Activated naive CD4-positive, alpha-beta T cell treated with anti-CD3 and anti-CD28 coated beads, Interleukin-2, amount 10 ng/mL, durations not matched to agents 7 days and 5 days (primary cell): Measurements from ENCODE around the gene CIROP.
"Not testable (repeated sequence)": the region's sequence is repeated elsewhere in the genome, so short reads cannot be mapped to it uniquely, and the experiment has no call there.

Experiments used
- CTCF ChIA-PET: fragments of 350-600 bp; sonication (Branson Sonifier 250); formaldehyde crosslinking; loops from one replicate; lab custom pipeline; 2021; ENCODE audit warnings: antibody characterized with exemption; lab: Charles Lee
- DNase-seq: peaks from one replicate; pipeline ENCODE4 v3.0.0-alpha.2; 2020
- H3K27ac Mint-ChIP-seq: one replicate; pipeline ENCODE4 v1.8.0; 2021; ENCODE audit warnings: mild to moderate bottlenecking, moderate library complexity, mixed read lengths
- H3K27me3 Mint-ChIP-seq: one replicate; pipeline ENCODE4 v1.8.0; 2021; ENCODE audit warnings: mild to moderate bottlenecking, mixed read lengths
- H3K36me3 Mint-ChIP-seq: one replicate; pipeline ENCODE4 v1.8.0; 2021; ENCODE audit warnings: mixed read lengths
- H3K4me1 Mint-ChIP-seq: one replicate; pipeline ENCODE4 v1.8.0; 2021; ENCODE audit warnings: mixed read lengths
- H3K4me3 Mint-ChIP-seq: one replicate; pipeline ENCODE4 v1.8.0; 2021; ENCODE audit warnings: mild to moderate bottlenecking, moderate library complexity, mixed read lengths
- H3K9me3 Mint-ChIP-seq: one replicate; pipeline ENCODE4 v1.8.0; 2021; ENCODE audit warnings: mixed read lengths

Gene CIROP

DNA sequence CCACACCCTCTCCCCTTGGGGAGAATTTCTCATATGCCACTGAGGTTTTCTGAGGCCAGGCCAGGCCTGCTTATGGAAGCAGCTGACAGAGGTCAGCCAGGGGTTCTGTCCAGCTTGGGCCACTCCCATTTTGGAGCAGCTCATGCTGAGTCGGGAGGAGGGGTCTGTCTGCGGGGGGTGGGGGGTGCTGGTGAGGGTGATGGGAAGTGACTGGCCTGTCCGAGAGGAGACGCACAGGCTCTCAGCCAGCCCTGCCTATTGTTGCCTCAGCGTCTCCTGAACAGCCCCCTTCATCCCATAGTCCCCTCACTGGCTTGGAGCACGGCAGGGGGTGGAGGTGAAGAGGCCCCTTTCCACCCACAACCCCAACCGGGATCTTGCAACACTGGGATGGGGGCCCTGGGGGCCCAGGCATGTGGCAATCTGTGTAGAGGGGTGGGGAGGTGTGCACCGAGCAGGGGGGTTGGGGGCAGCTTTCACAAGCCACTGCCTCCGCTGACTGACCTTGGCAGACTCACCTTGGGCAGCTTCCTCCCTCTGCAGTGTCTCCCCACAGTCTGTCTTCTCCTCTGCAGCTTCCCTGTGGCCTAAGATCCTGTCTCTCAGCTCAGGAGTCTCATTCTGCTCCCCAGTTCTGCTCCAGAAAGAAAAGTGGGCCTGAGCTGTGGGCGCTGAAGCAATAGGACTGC, 8.8 kb upstream of the CIROP start:
- no peak overlapping the region for H3K4me3 Mint-ChIP-seq
- no peaks in the 10 kb centered on the region for H3K9me3 Mint-ChIP-seq
- DNase-seq = no peak
- H3K4me1 Mint-ChIP-seq = peaks cover 16% of the 10 kb centered on the region
- no peaks in the 10 kb centered on the region for H3K36me3 Mint-ChIP-seq
- no peak overlapping the region for H3K27ac Mint-ChIP-seq
- CTCF ChIA-PET = interaction anchor here (0.6 to 5.3 kb wide), 4 partner anchors 7 to 81 kb away, joined by 3 to 31 read pairs (median 5); no protein-coding TSS in a partner anchor
- H3K27me3 Mint-ChIP-seq = peaks cover 27% of the 10 kb centered on the region

DNA sequence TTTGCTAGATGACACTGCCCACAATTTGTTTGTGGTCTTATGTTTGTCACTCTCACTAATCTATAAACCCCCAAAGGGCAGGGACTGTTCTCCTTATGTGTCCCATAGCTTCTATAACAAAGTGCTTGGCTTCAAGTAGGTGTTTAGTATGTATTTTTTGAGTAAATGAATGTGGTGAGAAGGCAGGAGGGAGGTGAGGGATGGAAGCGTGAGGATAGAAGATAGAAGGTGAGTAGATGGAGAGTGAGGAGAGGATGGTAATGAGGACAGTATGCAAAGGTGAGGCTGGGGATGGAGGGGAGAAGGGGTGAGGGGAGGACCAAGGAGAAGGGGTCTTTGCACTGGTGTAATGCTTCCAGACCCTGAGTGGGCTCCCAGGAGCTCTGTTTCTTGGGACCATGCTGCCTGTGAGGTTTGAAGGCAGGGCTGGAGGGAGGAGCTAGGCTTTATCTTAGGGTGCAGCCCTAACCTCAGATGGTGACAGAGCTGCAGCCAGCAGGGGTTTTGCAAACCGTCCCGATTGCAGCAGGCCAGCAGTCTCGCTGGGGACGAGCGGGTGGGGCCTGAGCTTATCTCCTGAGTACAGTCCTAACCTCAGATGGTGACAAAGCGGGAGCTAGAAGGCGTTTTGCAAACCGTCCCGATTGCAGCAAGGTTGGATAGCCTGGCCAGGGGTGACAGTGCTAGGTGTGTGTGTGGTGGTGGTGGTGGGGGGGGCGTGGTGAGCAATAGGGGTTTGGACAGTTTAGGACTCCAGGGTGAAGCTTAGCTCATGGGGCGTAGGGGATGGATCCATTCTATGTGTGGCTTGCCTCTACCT, 7.8 kb upstream of the CIROP start:
- Mint-ChIP-seq H3K27me3 (peaks cover 27% of the 10 kb centered on the region), H3K9me3 (no peaks in the 10 kb centered on the region), H3K4me3 (no peak overlapping the region), H3K4me1 (peaks cover 10% of the 10 kb centered on the region), H3K27ac (no peak overlapping the region), H3K36me3 (no peaks in the 10 kb centered on the region)
- CTCF ChIA-PET = interaction anchor here (0.7 to 5.3 kb wide), 4 partner anchors 8 to 74 kb away, joined by 3 to 31 read pairs (median 5); no protein-coding TSS in a partner anchor
- DNase-seq = no peak

DNA sequence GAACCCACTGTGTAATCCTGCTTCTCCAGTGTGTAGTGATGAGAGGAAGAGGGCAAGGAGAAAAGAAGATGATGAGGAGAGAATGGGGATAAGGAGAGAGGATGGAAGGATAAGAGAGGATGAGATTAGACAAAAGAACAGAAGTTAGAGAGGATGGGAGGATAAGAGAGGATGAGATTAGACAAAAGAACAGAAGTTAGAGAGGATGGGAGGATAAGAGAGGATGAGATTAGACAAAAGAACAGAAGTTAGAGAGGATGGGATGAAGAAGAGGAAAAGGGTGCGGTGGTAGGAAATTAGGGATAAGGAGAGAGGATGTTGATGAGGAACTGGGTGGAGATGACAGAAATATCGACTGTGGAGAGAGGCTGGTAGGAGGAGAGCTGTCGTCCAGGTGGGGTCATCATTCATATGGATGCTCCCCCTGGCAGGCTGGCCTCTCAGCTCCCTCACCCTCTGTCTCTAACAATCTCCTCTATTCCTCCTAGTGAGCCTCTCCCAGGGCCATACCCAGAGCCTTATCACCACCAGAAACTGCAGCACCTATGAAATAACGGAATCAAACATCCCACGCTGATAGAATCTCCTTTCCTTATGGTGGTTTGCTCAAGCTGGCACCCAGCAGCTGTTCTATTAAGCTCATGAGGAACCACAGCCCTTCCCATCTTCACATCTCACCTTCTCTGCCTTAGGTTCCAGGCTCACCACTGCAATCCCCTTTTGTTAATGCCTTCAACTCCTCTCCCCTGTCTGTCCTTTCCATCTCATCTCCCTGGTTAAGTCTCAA, 6.0 kb upstream of the CIROP start:
- CTCF ChIA-PET = interaction anchor here (0.6 to 5.3 kb wide), 6 partner anchors 10 to 725 kb away, joined by 3 to 31 read pairs (median 14); no protein-coding TSS in a partner anchor
- Mint-ChIP-seq H3K9me3 (no peaks in the 10 kb centered on the region), H3K4me3 (no peak overlapping the region), H3K27ac (no peak overlapping the region), H3K36me3 (no peaks in the 10 kb centered on the region), H3K27me3 (peaks cover 23% of the 10 kb centered on the region), H3K4me1 (peaks cover 11% of the 10 kb centered on the region)
- no peak for DNase-seq

DNA sequence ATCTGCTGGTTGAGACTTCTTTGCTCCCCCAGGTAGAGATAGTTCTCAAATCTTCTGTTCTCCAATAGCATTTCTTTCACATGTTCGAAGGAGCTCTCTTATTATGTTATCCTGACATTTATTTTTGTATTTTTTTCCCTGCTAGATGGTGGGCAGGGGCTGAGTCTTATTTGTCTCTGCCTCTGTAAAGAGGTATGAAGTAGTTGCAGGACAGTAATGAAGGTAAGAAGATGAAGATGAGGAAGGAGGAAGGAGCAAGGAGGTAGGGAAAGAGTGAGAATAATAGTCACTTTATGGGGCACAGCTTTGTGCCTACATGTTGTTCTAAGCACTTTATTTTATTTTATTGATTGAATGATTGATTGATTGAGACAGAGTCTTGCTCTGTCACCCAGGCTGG, 5.0 kb upstream of the CIROP start:
- CTCF ChIA-PET = interaction anchor here (1.4 to 5.3 kb wide), 7 partner anchors 11 to 123 kb away, joined by 3 to 31 read pairs (median 5); partner anchors contain the start of genes ACIN1 and C14orf119
- Mint-ChIP-seq H3K4me1 (peaks cover 7% of the 10 kb centered on the region), H3K27me3 (peaks cover 15% of the 10 kb centered on the region), H3K27ac (no peak overlapping the region), H3K9me3 (no peaks in the 10 kb centered on the region), H3K36me3 (no peaks in the 10 kb centered on the region), H3K4me3 (no peak overlapping the region)
- no peak for DNase-seq

DNA sequence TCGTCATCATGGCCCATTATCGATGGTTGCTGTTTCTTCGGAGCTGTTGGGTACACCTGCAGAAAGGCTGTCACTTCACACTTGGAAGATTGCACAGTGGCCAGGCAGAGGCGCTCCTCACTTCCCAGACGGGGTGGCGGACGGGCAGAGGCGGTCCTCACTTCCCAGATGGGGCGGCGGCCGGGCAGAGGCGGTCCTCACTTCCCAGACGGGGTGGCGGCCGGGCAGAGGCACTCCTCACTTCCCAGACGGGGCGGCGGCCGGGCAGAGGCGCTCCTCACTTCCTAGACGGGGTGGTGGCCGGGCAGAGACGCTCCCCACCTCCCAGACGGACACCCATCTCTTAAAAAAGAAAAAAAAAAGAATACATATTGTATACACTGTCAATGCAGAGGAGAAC, 3.4 kb upstream of the CIROP start:
- not testable (repeated sequence) for DNase-seq, H3K4me1 Mint-ChIP-seq, H3K36me3 Mint-ChIP-seq, H3K4me3 Mint-ChIP-seq, H3K9me3 Mint-ChIP-seq, H3K27ac Mint-ChIP-seq
- CTCF ChIA-PET = interaction anchor here (1.1 to 5.3 kb wide), 6 partner anchors 12 to 40 kb away, joined by 3 to 31 read pairs (median 14); partner anchors contain the start of genes ACIN1 and C14orf119
- peaks cover 14% of the 10 kb centered on the region for H3K27me3 Mint-ChIP-seq

DNA sequence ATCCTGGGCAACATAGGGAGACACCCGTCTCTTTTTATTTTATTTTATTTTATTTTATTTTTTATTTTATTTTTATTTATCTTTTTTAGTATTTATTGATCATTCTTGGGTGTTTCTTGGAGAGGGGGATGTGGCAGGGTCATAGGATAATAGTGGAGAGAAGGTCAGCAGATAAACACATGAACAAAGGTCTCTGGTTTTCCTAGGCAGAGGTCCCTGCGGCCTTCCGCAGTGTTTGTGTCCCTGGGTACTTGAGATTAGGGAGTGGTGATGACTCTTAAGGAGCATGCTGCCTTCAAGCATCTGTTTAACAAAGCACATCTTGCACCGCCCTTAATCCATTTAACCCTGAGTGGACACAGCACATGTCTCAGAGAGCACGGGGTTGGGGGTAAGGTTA, 2.8 kb upstream of the CIROP start:
- H3K9me3 Mint-ChIP-seq, H3K27ac Mint-ChIP-seq, CTCF ChIA-PET, H3K4me3 Mint-ChIP-seq, DNase-seq, H3K36me3 Mint-ChIP-seq, H3K4me1 Mint-ChIP-seq: not testable (repeated sequence)
- peaks cover 18% of the 10 kb centered on the region for H3K27me3 Mint-ChIP-seq

DNA sequence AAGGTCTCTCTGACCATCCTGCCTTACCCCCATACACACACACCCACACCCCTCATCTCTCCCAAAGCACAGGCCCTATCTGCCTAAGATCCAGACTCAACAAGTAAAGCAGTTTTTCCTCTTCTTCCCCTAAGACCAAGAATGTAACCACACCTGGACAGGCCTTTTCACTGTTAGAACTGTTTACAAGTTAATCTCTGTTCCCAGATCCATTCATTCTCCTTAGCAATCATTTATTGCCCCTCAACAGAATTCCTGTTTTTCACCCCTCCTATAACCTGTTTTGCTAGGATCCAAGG, 1.9 kb upstream of the CIROP start:
- peaks cover 22% of the 10 kb centered on the region for H3K27me3 Mint-ChIP-seq
- H3K4me3 Mint-ChIP-seq = no peak overlapping the region
- H3K27ac Mint-ChIP-seq = no peak overlapping the region
- H3K9me3 Mint-ChIP-seq = no peaks in the 10 kb centered on the region
- peaks cover 3% of the 10 kb centered on the region for H3K4me1 Mint-ChIP-seq
- CTCF ChIA-PET = interaction anchor here (1.1 kb wide), 1 partner anchor 14 kb away, joined by 3 read pairs; no protein-coding TSS in a partner anchor
- no peak for DNase-seq
- H3K36me3 Mint-ChIP-seq = no peaks in the 10 kb centered on the region

DNA sequence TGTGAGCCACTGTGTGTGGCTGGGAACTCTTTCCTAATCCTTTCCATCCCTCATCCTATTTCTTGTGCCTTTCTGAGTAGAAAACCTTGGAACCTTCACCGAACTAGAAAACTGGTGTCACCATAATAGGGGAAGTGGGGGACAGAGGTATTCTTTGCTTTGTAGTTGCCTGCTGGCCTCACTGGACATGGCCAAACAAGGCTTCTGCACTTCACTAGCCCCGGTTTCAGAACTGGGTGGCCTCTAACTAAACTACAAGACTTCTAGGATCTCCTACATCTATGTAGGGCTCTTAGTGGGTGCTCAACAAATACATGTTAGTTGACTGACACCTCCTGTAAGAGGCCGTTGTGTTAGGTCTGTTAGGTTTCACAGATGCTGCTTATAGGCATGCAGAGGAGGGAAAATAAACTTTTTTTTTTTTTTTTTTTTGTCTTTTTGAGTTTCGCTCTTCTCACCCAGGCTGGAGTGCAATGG, 597 bp upstream of the CIROP start:
- H3K27ac Mint-ChIP-seq = no peak overlapping the region
- H3K4me1 Mint-ChIP-seq = peaks cover 3% of the 10 kb centered on the region
- CTCF ChIA-PET = no interaction called here
- no peak for DNase-seq
- H3K36me3 Mint-ChIP-seq = peaks cover under 1% of the 10 kb centered on the region
- no peaks in the 10 kb centered on the region for H3K9me3 Mint-ChIP-seq
- H3K27me3 Mint-ChIP-seq = peaks cover 22% of the 10 kb centered on the region
- H3K4me3 Mint-ChIP-seq = no peak overlapping the region

DNA sequence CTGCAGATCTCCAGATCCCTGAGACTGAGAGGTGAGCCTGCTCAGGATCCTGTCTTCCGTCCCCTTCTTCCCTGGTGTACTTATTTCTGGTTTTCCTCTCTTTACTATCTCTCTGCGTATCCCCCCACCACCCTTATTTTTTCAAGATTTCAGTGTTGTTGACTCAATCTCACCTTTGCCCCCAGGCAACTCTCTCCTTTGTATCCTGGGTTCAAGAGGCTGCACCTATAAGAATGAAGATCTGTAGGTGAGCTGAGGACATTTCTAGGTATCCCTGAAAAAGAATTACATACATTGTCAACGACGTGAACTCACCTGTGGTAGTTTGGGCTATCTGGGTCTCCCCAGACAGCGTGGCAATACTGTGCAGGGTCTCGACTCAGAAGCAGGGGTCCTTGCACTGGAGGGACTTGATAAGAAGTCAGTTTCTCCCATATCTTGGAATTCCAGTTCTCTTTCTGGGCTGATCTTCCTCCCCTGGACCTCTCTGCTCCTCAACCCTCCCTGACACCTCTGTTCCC, 659 bp downstream of the CIROP start:
- CTCF ChIA-PET = interaction anchor here (1.0 kb wide), 1 partner anchor 9 kb away, joined by 3 read pairs; the partner anchor contains the start of genes ACIN1 and C14orf119
- Mint-ChIP-seq H3K36me3 (peaks cover 8% of the 10 kb centered on the region), H3K4me3 (no peak overlapping the region), H3K27me3 (peaks cover 22% of the 10 kb centered on the region), H3K4me1 (peaks cover 3% of the 10 kb centered on the region), H3K27ac (no peak overlapping the region), H3K9me3 (no peaks in the 10 kb centered on the region)
- DNase-seq = no peak

DNA sequence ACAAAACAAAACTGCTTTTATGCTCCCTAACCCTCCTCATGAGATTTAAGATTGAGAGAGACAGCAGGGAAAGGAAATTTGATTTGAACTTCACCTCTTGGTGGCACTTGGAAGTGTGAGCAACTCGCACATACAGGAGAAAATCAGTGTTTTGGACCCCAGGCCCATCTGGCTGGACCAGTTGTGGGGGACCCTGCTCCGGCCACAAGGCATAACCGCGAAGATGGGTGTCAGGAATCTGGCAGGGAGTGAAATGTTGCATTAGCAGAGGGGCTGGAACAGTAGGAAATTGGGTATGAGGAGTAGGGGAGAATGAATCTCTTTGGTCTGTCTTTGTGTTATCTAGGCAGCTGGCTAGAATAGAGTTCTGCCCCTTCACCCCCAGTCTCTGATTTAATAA, 1.2 kb downstream of the CIROP start:
- no peak overlapping the region for H3K4me3 Mint-ChIP-seq
- peaks cover 3% of the 10 kb centered on the region for H3K4me1 Mint-ChIP-seq
- H3K27me3 Mint-ChIP-seq = peaks cover 22% of the 10 kb centered on the region
- no peak overlapping the region for H3K27ac Mint-ChIP-seq
- H3K9me3 Mint-ChIP-seq = no peaks in the 10 kb centered on the region
- peaks cover 11% of the 10 kb centered on the region for H3K36me3 Mint-ChIP-seq
- CTCF ChIA-PET = interaction anchor here (1.0 kb wide), 1 partner anchor 8 kb away, joined by 3 read pairs; the partner anchor contains the start of genes ACIN1 and C14orf119
- DNase-seq = no peak

DNA sequence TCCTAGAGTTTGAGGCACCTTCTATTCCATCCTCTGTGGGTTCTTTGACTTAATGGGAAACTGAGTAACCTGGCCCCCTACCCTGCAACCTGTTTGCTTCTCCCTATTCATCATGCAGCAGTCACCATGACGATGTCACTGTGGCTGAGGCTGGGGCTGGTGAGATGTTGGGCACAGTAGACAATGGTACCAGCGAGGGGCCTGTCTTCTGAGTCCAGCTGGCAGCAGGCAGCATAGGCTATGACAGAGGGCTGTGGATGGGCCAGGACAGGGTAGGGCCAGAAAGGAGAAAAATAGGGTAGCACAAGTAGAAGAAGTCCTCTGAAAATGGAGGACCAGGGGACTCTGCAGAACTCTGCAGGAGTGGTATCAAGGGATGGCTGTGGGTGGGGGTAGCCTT, 2.0 kb downstream of the CIROP start:
- CTCF ChIA-PET = no interaction called here
- DNase-seq = no peak
- Mint-ChIP-seq H3K36me3 (peaks cover 15% of the 10 kb centered on the region), H3K9me3 (no peaks in the 10 kb centered on the region), H3K4me3 (no peak overlapping the region), H3K4me1 (peaks cover 4% of the 10 kb centered on the region), H3K27ac (no peak overlapping the region), H3K27me3 (peaks cover 22% of the 10 kb centered on the region)

DNA sequence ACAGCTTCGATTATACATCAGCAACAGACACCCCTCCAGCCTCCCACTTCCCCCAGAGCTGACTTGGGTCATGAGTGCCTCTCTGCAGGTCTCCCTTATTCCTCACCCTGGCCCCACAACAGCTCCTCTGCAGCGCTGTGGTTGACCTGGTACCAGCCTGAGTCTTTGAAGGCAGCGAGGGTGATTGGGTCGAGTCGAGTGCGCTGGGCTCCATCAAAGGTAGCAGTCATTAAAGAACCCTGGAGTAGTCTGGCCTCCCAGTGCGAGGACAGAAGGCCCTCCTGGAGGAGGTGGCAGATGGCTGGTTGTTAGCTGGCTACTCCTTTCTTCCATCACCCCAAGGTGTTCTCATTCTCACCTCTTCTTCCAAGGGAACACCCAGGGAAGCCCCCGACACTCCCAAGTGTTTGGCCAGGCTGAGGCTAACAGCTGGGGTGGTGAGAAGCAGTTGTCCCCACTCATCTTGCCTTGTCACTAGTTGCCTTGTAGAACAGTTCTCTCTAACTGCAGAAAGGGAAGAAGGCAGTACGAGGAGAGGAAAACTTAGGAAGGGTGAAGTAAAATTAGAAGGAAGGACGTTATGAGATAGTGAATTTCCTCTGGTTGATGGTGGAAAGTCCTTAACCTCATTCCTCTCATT, 2.7 kb downstream of the CIROP start:
- Mint-ChIP-seq H3K36me3 (peaks cover 22% of the 10 kb centered on the region), H3K27me3 (peaks cover 22% of the 10 kb centered on the region), H3K4me3 (no peak overlapping the region), H3K27ac (no peak overlapping the region), H3K4me1 (peaks cover 11% of the 10 kb centered on the region), H3K9me3 (no peaks in the 10 kb centered on the region)
- CTCF ChIA-PET = interaction anchor here (1.3 kb wide), 1 partner anchor 25 kb away, joined by 3 read pairs; no protein-coding TSS in a partner anchor
- DNase-seq = no peak
